K562 (cell line): Measurements from ENCODE around the gene GIPR. TPM values are rescaled to one million over a fixed set of nuclear protein-coding genes. Genes with fewer than 3 reads are reported as not detected.
A peak's percentile ranks its signal among the peaks of the same experiment; 100 is the strongest.
"Not testable (repeated sequence)": the region's sequence is repeated elsewhere in the genome, so short reads cannot be mapped to it uniquely, and the experiment has no call there.

ENCODE experiments used
- ATAC-seq: fragments of 200-7000 bp; cut with Tn5 transposase; 3 replicates; pipeline ENCODE4 v1.9.1; 2020; ENCODE audit warnings: moderate library complexity
- BruUV-seq: library from RNA; stranded (reverse); fragments of 400-500 nt; replicated peaks from 2 replicates; lab custom pipeline; 2021; lab: Mats Ljungman, UMichigan
- CTCF ChIA-PET: fragments of 300-600 bp; formaldehyde crosslinking; extraction: SDS; loops from one replicate; lab custom pipeline; 2021; ENCODE audit warnings: low intra/inter-chr PET ratio; lab: Yijun Ruan, JAX
- POLR2A ChIA-PET: fragments of 300-600, 350-650 bp; sonication (Branson Sonifier 250); formaldehyde crosslinking; extraction: SDS; loops from one replicate; lab custom pipeline; 2021; ENCODE audit warnings: antibody characterized with exemption, inconsistent platforms; lab: Yijun Ruan, JAX
- DNase-seq, 4 experiments: peaks; one replicate each; pipeline versions ENCODE4 v3.0.0 to v3.0.0-alpha.2; 2011 to 2018; ENCODE audit warnings: low spot score in 3 of 4, mixed read lengths in 3 of 4; ENCODE audit errors: extremely low read depth in 1 of 4
- FAIRE-seq: peaks from 2 replicates; lab custom pipeline; 2011; peaks lifted over from hg19 to GRCh38; lab: Jason Lieb, UNC
- H2AFZ ChIP-seq: 2 replicates; pipeline ENCODE4 v1.6.0; 2011; ENCODE audit warnings: low read depth, low read length, control low read depth, inconsistent platforms
- H3K27ac ChIP-seq: fragments of 200-600 bp; 3 replicates; pipeline ENCODE4 v1.8.0; 2011; ENCODE audit warnings: low read depth, mild to moderate bottlenecking, control low read depth, inconsistent platforms, low read length, moderate library complexity, mixed read lengths; ENCODE audit errors: extremely low read depth
- H3K27me3 ChIP-seq, 2 experiments: fragments of 300-600 bp in 1 of 2; 2 replicates in 1 of 2; 3 replicates in 1 of 2; pipeline versions ENCODE4 v1.6.0 to v1.8.0; 2011; ENCODE audit warnings: inconsistent platforms in 2 of 2, low read length in 2 of 2, mild to moderate bottlenecking in 1 of 2, mixed read lengths in 1 of 2, moderate library complexity in 1 of 2; ENCODE audit not compliant: control insufficient read depth in 2 of 2, insufficient read depth in 2 of 2
- H3K36me3 ChIP-seq: fragments of 300-600 bp; 3 replicates; pipeline ENCODE4 v1.8.0; 2011; ENCODE audit warnings: mild to moderate bottlenecking, low read length, inconsistent platforms; ENCODE audit not compliant: control insufficient read depth, insufficient read depth
- H3K4me1 ChIP-seq, 2 experiments: fragments of 200-600 bp in 1 of 2; replicated peaks in 1 of 2; 2 replicates in 1 of 2; 3 replicates in 1 of 2; pipeline versions ENCODE4 v1.5.1 to v1.8.0; 2011; ENCODE audit warnings: inconsistent platforms in 2 of 2, low read length in 2 of 2, mild to moderate bottlenecking in 1 of 2, mixed read lengths in 1 of 2, moderate library complexity in 1 of 2; ENCODE audit not compliant: control insufficient read depth in 2 of 2, insufficient read depth in 2 of 2
- H3K4me2 ChIP-seq: 2 replicates; pipeline ENCODE4 v1.6.1; 2011; ENCODE audit warnings: low read length, control low read depth, inconsistent platforms, mixed read lengths; ENCODE audit not compliant: insufficient read depth
- H3K4me3 ChIP-seq: fragments of 200-600 bp; sonication (generic), shearing (Covaris generic); 2 replicates; pipeline ENCODE4 v1.5.1; 2016; ENCODE audit warnings: control low read depth, inconsistent platforms
- H3K79me2 ChIP-seq: fragments of 200-600 bp; 3 replicates; pipeline ENCODE4 v1.8.0; 2011; ENCODE audit warnings: low read length, inconsistent platforms; ENCODE audit not compliant: control insufficient read depth, insufficient read depth
- H3K9ac ChIP-seq, 2 experiments: 2 replicates each; pipeline versions ENCODE4 v1.6.0 to v1.6.1; 2011; ENCODE audit warnings: low read depth in 2 of 2, low read length in 2 of 2, control low read depth in 1 of 2, inconsistent platforms in 1 of 2, mild to moderate bottlenecking in 1 of 2, mixed read lengths in 1 of 2; ENCODE audit not compliant: insufficient read depth in 1 of 2
- H3K9me1 ChIP-seq: one replicate; pipeline ENCODE4 v1.6.0; 2011; ENCODE audit warnings: inconsistent platforms, mild to moderate bottlenecking, low read length, moderate library complexity; ENCODE audit not compliant: control insufficient read depth, insufficient read depth
- H3K9me3 ChIP-seq: replicated peaks from 2 replicates; pipeline ENCODE4 v1.5.1; 2011; ENCODE audit warnings: low read depth, low read length, inconsistent platforms; ENCODE audit not compliant: control insufficient read depth, insufficient read depth
- H4K20me1 ChIP-seq: replicated peaks from 2 replicates; pipeline ENCODE4 v1.6.1; 2011; ENCODE audit warnings: low read length, inconsistent platforms, mixed read lengths; ENCODE audit not compliant: control insufficient read depth, insufficient read depth
- ATF3 ChIP-seq, 2 experiments: fragments of 450-650 bp in 1 of 2; sonication (generic) in 1 of 2; formaldehyde crosslinking in 1 of 2; IDR thresholded peaks in 1 of 2; conservative IDR thresholded peaks in 1 of 2; 2 replicates each; pipeline versions ENCODE4 v1.6.1 to v1.8.1; 2016 to 2023; ENCODE audit warnings: mild to moderate bottlenecking in 2 of 2, moderate library complexity in 2 of 2, inconsistent platforms in 1 of 2, missing genetic modification reagents in 1 of 2
- CEBPB ChIP-seq: fragments of 450-650 bp; IDR thresholded peaks from 2 replicates; pipeline ENCODE4 v1.6.1; 2016; ENCODE audit warnings: missing genetic modification characterization, missing compliant biosample characterization
- CEBPG ChIP-seq, 3 experiments: fragments of 200-800 bp in 1 of 3; sonication (Bioruptor generic) in 1 of 3; sonication (generic) in 1 of 3; formaldehyde crosslinking in 1 of 3; IDR thresholded peaks in 2 of 3; conservative IDR thresholded peaks in 1 of 3; 2 replicates each; pipeline versions ENCODE4 v1.6.1 to v1.8.0; 2016 to 2022; ENCODE audit warnings: missing compliant biosample characterization in 2 of 3, missing genetic modification characterization in 2 of 3, mild to moderate bottlenecking in 1 of 3, missing genetic modification reagents in 1 of 3
- FOSL1 ChIP-seq: fragments of 200-800 bp; sonication (Bioruptor generic); conservative IDR thresholded peaks from 2 replicates; pipeline ENCODE4 v1.6.1; 2016; ENCODE audit warnings: missing genetic modification characterization, missing compliant biosample characterization
- HDAC2 ChIP-seq: fragments of 450-650 bp; IDR thresholded peaks from 2 replicates; pipeline ENCODE4 v1.6.1; 2016; ENCODE audit warnings: mild to moderate bottlenecking
- IRF9 ChIP-seq: fragments of 450-650 bp; IDR thresholded peaks from 2 replicates; pipeline ENCODE4 v1.6.1; 2016; ENCODE audit warnings: missing biosample characterization, missing genetic modification characterization
- JUND ChIP-seq, 2 experiments: IDR thresholded peaks; 2 replicates in 1 of 2; 3 replicates in 1 of 2; pipeline ENCODE4 v1.6.1; 2011; ENCODE audit warnings: borderline replicate concordance in 2 of 2, low read depth in 2 of 2, low read length in 2 of 2, improper control_type of control experiment in 1 of 2, missing biosample characterization in 1 of 2, missing genetic modification characterization in 1 of 2, missing genetic modification reagents in 1 of 2
- KDM1A ChIP-seq, 2 experiments: fragments of 450-650 bp; IDR thresholded peaks; 2 replicates each; pipeline ENCODE4 v1.6.1; 2016; ENCODE audit warnings: mild to moderate bottlenecking in 2 of 2
- MAX ChIP-seq: sonication (generic); formaldehyde crosslinking; IDR thresholded peaks from 2 replicates; pipeline ENCODE4 v1.9.0; 2022; ENCODE audit warnings: mild to moderate bottlenecking, missing genetic modification reagents
- RBFOX2 ChIP-seq: fragments of 200-400 bp; formaldehyde crosslinking; IDR thresholded peaks from 2 replicates; pipeline ENCODE4 v1.6.1; 2017; ENCODE audit warnings: low read depth, mild to moderate bottlenecking, low read length, moderate library complexity
- TEAD1 ChIP-seq, 2 experiments: fragments of 450-650 bp in 1 of 2; sonication (generic) in 1 of 2; formaldehyde crosslinking; IDR thresholded peaks; 2 replicates each; pipeline versions ENCODE4 v1.4.0 to v1.8.0; 2020 to 2022; ENCODE audit warnings: mild to moderate bottlenecking in 2 of 2, missing genetic modification reagents in 1 of 2
- ZBTB33 ChIP-seq: sonication (generic); formaldehyde crosslinking; IDR thresholded peaks from 2 replicates; pipeline ENCODE4 v1.8.1; 2023; ENCODE audit warnings: mild to moderate bottlenecking, missing genetic modification reagents
- ZNF121 ChIP-seq: sonication (generic); formaldehyde crosslinking; conservative IDR thresholded peaks from 2 replicates; pipeline ENCODE4 v1.8.0; 2022; ENCODE audit warnings: missing genetic modification reagents
- ZNF384 ChIP-seq: IDR thresholded peaks from 2 replicates; pipeline ENCODE4 v1.6.1; 2012; ENCODE audit warnings: low read depth, low read length, improper control_type of control experiment
- WGBS: fragments of 100-300 bp; shearing (Covaris generic); methylation state at CpG from one replicate; pipeline ENCODE4 v1.1.6; 2016; ENCODE audit warnings: low coverage, mixed read lengths; ENCODE audit not compliant: insufficient coverage; ENCODE audit errors: missing lambda C conversion rate; 5-methylcytosine and 5-hydroxymethylcytosine counted together
- in situ Hi-C: fragments of 300-500 bp; cut with MboI; formaldehyde crosslinking; loops from 4 replicates; pipeline ENCODE4 v1.15.0; 2018; ENCODE audit warnings: inconsistent platforms, mixed read lengths
- intact Hi-C: fragments of 100-400 bp; cut with micrococcal nuclease; formaldehyde crosslinking; loops from 2 replicates; pipeline ENCODE4 v1.14.2; 2022
- polyA plus RNA-seq, 8 experiments: library from polyadenylated mRNA; depleted of rRNA in 4 of 8; stranded (reverse) in 5 of 8; unstranded in 3 of 8; fragments of >200 nt; fragmentation: Nextera tagmentation in 2 of 8; fragmentation: Illumina TruSeq in 1 of 8; extraction: Ambion mirVana in 2 of 8; extraction: Trizol in 1 of 8; gene quantifications; 2 replicates each; pipeline versions ENCODE4 v1.2.1 to v1.2.3, GENCODE V29; 2011 to 2014; ENCODE audit warnings: inconsistent platforms in 1 of 8, missing spikeins in 1 of 8
- total RNA-seq, 7 experiments: library from RNA; depleted of rRNA in 6 of 7; stranded (reverse); fragments of >200 nt in 6 of 7; fragmentation: Illumina TruSeq in 2 of 7; extraction: Trizol in 2 of 7; gene quantifications; 2 replicates each; pipeline versions ENCODE4 v1.2.1 to v1.2.3, GENCODE V29; 2011 to 2021; ENCODE audit warnings: low replicate concordance in 1 of 7

GIPR gene
- total and polyA plus RNA-seq, 9 of the 15 experiments (the other 6 are each of a cell fraction or from before 2014, with no cell fraction given) = 2.2 to 26.8 (median 12.7) TPM

- CTCF ChIA-PET = interaction anchor here (0.6 kb wide), 1 partner anchor 553 kb away, joined by 3 read pairs; no protein-coding TSS in a partner anchor
- H3K9me1 ChIP-seq; H3K9ac ChIP-seq; H3K4me3 ChIP-seq; H3K4me2 ChIP-seq; POLR2A ChIA-PET; ATAC-seq; in situ Hi-C loops; H2AFZ ChIP-seq; BruUV-seq; H3K27ac ChIP-seq; H4K20me1 ChIP-seq; H3K9me3 ChIP-seq; intact Hi-C loops; DNase-seq; FAIRE-seq; H3K27me3 ChIP-seq; TF ChIP-seq JUND (tag; IDR thresholded peaks at IDR 0.05; ENCODE audit: borderline replicate concordance, low read depth, low read length): not testable (repeated sequence)
- H3K4me1 ChIP-seq = peaks cover 13 to 38% of the 10 kb centered on the region in 2 experiments
- 88% methylated on average over 18 of the region's 18 CpGs for WGBS
- peaks cover 69% of the 10 kb centered on the region for H3K79me2 ChIP-seq
- peaks cover 14% of the 10 kb centered on the region; the same call in 1 of the 3 replicates for H3K36me3 ChIP-seq
- TF ChIP-seq TEAD1 (CRISPR knock-in tag; IDR thresholded peaks at IDR 0.05) (peak in 1 of 2 experiments; percentile 88; a peak in 2 of 4 replicates), KDM1A (IDR thresholded peaks at IDR 0.05) (peak; percentile 46 to 52; a peak in 2 of 4 replicates), FOSL1 (tag) (peak; percentile 58; the same call in 1 of the 2 replicates), JUND (IDR thresholded peaks at IDR 0.05; ENCODE audit: borderline replicate concordance, low read depth, low read length) (peak; percentile 47), MAX (0 out of 2 replicates have a peak, but pooled peaks have one; percentile 15), ZNF121 (CRISPR knock-in tag) (peak; percentile 96), CEBPB (peak; percentile 79), ZBTB33 (CRISPR knock-in tag) (peak; percentile 98), ATF3 (IDR thresholded peaks at IDR 0.05) (peak; percentile 84), ATF3 (CRISPR knock-in tag; conservative IDR thresholded peaks at IDR 0.05) (0 out of 2 replicates have a peak, but pooled peaks have one; percentile 58), RBFOX2 (0 out of 2 replicates have a peak, but pooled peaks have one; percentile 15), IRF9 (0 out of 2 replicates have a peak, but pooled peaks have one; percentile 27), ZNF384 (0 out of 2 replicates have a peak, but pooled peaks have one; percentile 28), CEBPG (CRISPR knock-in tag; IDR thresholded peaks at IDR 0.05) (peak; percentile 70; the same call in 1 of the 2 replicates), CEBPG (tag; conservative IDR thresholded peaks at IDR 0.05 in 1 of 2, IDR thresholded peaks at IDR 0.05 in 1 of 2) (0 out of 4 replicates have a peak, but pooled peaks of 1 of the 2 experiments have one; percentile 19), HDAC2 (0 out of 2 replicates have a peak, but pooled peaks have one; percentile 17)
Measured at GRCh38 chr19:45728683-45729082, 60.7 kb downstream of the GIPR start.
